AG04450 (cell line): ENCODE results near the gene RIC8A. TPM values are rescaled to one million over a fixed set of nuclear protein-coding genes. Genes with fewer than 3 reads are reported as not detected.
A peak's percentile ranks its signal among the peaks of the same experiment; 100 is the strongest.

Experiments
- CTCF ChIA-PET: fragments of 300-600, 350-600 bp; formaldehyde crosslinking; extraction: SDS; loops from one replicate; lab custom pipeline; 2022; ENCODE audit warnings: antibody characterized with exemption, inconsistent platforms; lab: Charles Lee
- POLR2A ChIA-PET: fragments of 350-600 bp; formaldehyde crosslinking; extraction: SDS; loops from one replicate; lab custom pipeline; 2021; ENCODE audit warnings: antibody characterized with exemption, inconsistent platforms; lab: Yijun Ruan, JAX
- DNase-seq: peaks from one replicate; pipeline ENCODE4 v3.0.0-alpha.2; 2011; ENCODE audit warnings: low read depth, low spot score
- H3K27ac ChIP-seq: one replicate; pipeline ENCODE4 v1.5.1; 2012; ENCODE audit warnings: low read depth, low read length, control low read depth
- H3K27me3 ChIP-seq: one replicate; pipeline ENCODE4 v1.6.0; 2012; ENCODE audit warnings: low read length; ENCODE audit not compliant: control insufficient read depth, insufficient read depth
- H3K4me3 ChIP-seq: 2 replicates; pipeline ENCODE4 v1.5.1; 2011; ENCODE audit warnings: mild to moderate bottlenecking, low read depth, low read length, control low read depth
- H3K9me3 ChIP-seq: 2 replicates; pipeline ENCODE4 v1.5.1; 2012; ENCODE audit warnings: low read length; ENCODE audit not compliant: control insufficient read depth, insufficient read depth
- CTCF ChIP-seq: IDR thresholded peaks from 2 replicates; pipeline ENCODE4 v1.5.1; 2011; ENCODE audit warnings: low read depth, low read length, control low read depth, inconsistent platforms
- polyA plus RNA-seq: library from polyadenylated mRNA; depleted of rRNA; stranded (reverse); fragments of >200 nt; gene quantifications from 2 replicates; pipeline ENCODE4 v1.2.3, GENCODE V29; 2011

Gene RIC8A
- polyA plus RNA-seq, 1 experiment, result 118 TPM

GRCh38 chr11:205221-206001, 2.1 kb upstream of the RIC8A start:
- CTCF ChIA-PET, result no interaction called here
- H3K27ac ChIP-seq, result no peak overlapping the region
- TF ChIP-seq CTCF, result no peak
- POLR2A ChIA-PET, result no interaction called here
- no peak for DNase-seq
- H3K27me3 ChIP-seq, result no peaks in the 10 kb centered on the region
- peak overlapping the region; percentile 98 for H3K4me3 ChIP-seq
- H3K9me3 ChIP-seq, result no peaks in the 10 kb centered on the region; the same call in 1 of the 2 replicates

- ChIA-PET POLR2A (interaction anchor here (2.0 kb wide), 1 partner anchor 11 kb away, joined by 10 read pairs; no protein-coding TSS in a partner anchor), CTCF (no interaction called here)
- TF ChIP-seq CTCF, result no peak
- Histone ChIP-seq H3K27ac (no peak overlapping the region), H3K27me3 (no peaks in the 10 kb centered on the region), H3K9me3 (no peaks in the 10 kb centered on the region; the same call in 1 of the 2 replicates), H3K4me3 (peak overlapping the region; percentile 98)
- no peak for DNase-seq
These were observed 1.5 kb upstream of the RIC8A start for GRCh38 chr11:206002-206384.

- Histone ChIP-seq H3K27me3 (no peaks in the 10 kb centered on the region), H3K4me3 (peak overlapping the region; percentile 98), H3K9me3 (no peaks in the 10 kb centered on the region; the same call in 1 of the 2 replicates), H3K27ac (peak overlapping the region; percentile 99)
- POLR2A ChIA-PET, result interaction anchor here (0.7 to 2.0 kb wide), 7 partner anchors 10 to 329 kb away, joined by 3 to 10 read pairs (median 3); partner anchors contain the start of genes HRAS, PSMD13, PTDSS2 and SIRT3
- DNase-seq, result no peak
- CTCF ChIA-PET, result interaction anchor here (1.0 kb wide), 1 partner anchor 243 kb away, joined by 3 read pairs; no protein-coding TSS in a partner anchor
- no peak for TF ChIP-seq CTCF
These were observed 841 bp upstream of the RIC8A start for GRCh38 chr11:206526-207207.

GRCh38 chr11:207863-208180, 314 bp downstream of the RIC8A start:
- no peak for DNase-seq
- no peak for TF ChIP-seq CTCF
- H3K27ac ChIP-seq, result peak overlapping the region; percentile 99
- no peaks in the 10 kb centered on the region for H3K27me3 ChIP-seq
- CTCF ChIA-PET, result interaction anchor here (1.0 kb wide), 1 partner anchor 242 kb away, joined by 3 read pairs; no protein-coding TSS in a partner anchor
- H3K4me3 ChIP-seq, result peak overlapping the region; percentile 98
- H3K9me3 ChIP-seq, result no peaks in the 10 kb centered on the region; the same call in 1 of the 2 replicates
- POLR2A ChIA-PET, result interaction anchor here (0.6 to 2.0 kb wide), 10 partner anchors 9 to 328 kb away, joined by 3 to 10 read pairs (median 4); partner anchors contain the start of genes HRAS, IFITM2, PSMD13 and PTDSS2
